Natural killer cell treated with Interleukin-12 subunit alpha and Interleukin-12 subunit beta and Interleukin-15 and Interleukin-18, amount 100 ng/mL, for 72 hours (primary cell): ENCODE results near the gene TTR. TPM values are rescaled to one million over a fixed set of nuclear protein-coding genes. Genes with fewer than 3 reads are reported as not detected.

ENCODE experiments used
- ATAC-seq, 2 donors: fragments of 150-1000 bp; cut with Tn5 transposase in 1 of 2; sonication (Bioruptor Pico), chemical (Tn5 transposase) in 1 of 2; 2 replicates each; pipeline ENCODE4 v1.10.0; 2021
- DNase-seq: peaks from one replicate; pipeline ENCODE4 v3.0.0; 2022; ENCODE audit warnings: low spot score
- H3K27ac Mint-ChIP-seq, 2 donors: 1 replicate in 1 of 2; 2 replicates in 1 of 2; pipeline ENCODE4 v1.8.0; 2022; ENCODE audit warnings: mixed read lengths in 2 of 2, mild to moderate bottlenecking in 1 of 2, moderate library complexity in 1 of 2
- H3K27me3 Mint-ChIP-seq, 2 donors: 1 replicate in 1 of 2; 2 replicates in 1 of 2; pipeline ENCODE4 v1.8.0; 2022; ENCODE audit warnings: mixed read lengths in 2 of 2
- H3K36me3 Mint-ChIP-seq: one replicate; pipeline ENCODE4 v1.8.0; 2022; ENCODE audit warnings: mixed read lengths
- H3K4me1 Mint-ChIP-seq, 2 donors: 1 replicate in 1 of 2; 2 replicates in 1 of 2; pipeline ENCODE4 v1.8.0; 2022; ENCODE audit warnings: low read depth in 2 of 2, mixed read lengths in 2 of 2, mild to moderate bottlenecking in 1 of 2
- H3K4me3 Mint-ChIP-seq: one replicate; pipeline ENCODE4 v1.8.0; 2022; ENCODE audit warnings: mixed read lengths
- H3K9me3 Mint-ChIP-seq: 2 replicates; pipeline ENCODE4 v1.8.0; 2022; ENCODE audit warnings: mixed read lengths
- total RNA-seq, 2 donors: library from RNA; stranded (reverse); gene quantifications; one replicate each; pipeline ENCODE4 v1.2.3, GENCODE V29; 2022

TTR gene
- total RNA-seq, 2 donors from 2014 or later: not detected

DNA sequence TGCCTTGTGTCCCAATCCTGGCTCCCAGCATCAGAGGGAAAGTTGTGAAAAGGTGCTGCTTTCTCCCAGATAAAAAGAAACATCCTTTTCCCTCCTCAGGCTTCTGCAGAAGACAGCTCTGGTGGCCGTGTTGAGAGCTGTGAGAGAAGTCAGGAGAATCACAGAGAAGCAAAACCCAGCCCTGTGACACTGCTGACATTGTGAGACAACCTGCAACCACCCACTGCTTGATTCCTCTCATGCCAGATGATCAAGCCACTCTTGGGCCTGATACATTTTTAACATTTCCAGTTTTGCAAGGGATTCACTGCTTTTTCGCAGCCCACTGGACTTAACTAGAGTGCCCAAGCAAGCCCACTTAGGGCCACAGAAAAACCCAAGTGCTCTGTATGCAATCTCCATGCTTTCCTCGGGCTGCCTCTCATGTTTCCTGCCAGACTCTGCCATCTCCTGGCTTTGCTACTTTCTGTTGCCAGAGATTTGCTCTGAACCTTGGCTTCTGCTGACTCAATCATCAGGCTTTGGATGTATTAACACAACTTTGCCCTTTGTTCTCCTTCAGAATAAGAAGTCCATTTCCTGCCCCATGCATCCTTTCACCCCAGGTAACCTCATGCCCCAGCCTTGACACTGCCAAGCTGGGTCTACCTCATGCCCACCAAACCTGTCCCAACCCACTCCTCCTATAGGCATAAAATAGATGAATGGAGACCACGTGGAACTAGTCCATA, 24.9 kb upstream of the TTR start:
- Mint-ChIP-seq H3K4me1 (no peaks in the 10 kb centered on the region), H3K4me3 (no peak overlapping the region), H3K27ac (no peak overlapping the region), H3K27me3 (peaks cover 3 to 10% of the 10 kb centered on the region in 2 donors), H3K36me3 (no peaks in the 10 kb centered on the region), H3K9me3 (no peaks in the 10 kb centered on the region)
- DNase-seq (no peak), ATAC-seq (no peak)

- DNase-seq (no peak), ATAC-seq (peak in 1 of 2 donors; percentile 20)
These were observed 19.3 kb upstream of the TTR start for GRCh38 chr18:31572368-31572767.

GRCh38 chr18:31573051-31573450, 18.6 kb upstream of the TTR start:
- H3K4me1 Mint-ChIP-seq: no peaks in the 10 kb centered on the region
- H3K27me3 Mint-ChIP-seq: no peaks in the 10 kb centered on the region
- DNase-seq (no peak), ATAC-seq (no peak)
- no peaks in the 10 kb centered on the region for H3K9me3 Mint-ChIP-seq
- H3K4me3 Mint-ChIP-seq: no peak overlapping the region
- no peaks in the 10 kb centered on the region for H3K36me3 Mint-ChIP-seq
- H3K27ac Mint-ChIP-seq: no peak overlapping the region

More at GRCh38 chr18:31572368-31572767, 19.3 kb upstream of the TTR start:
- H3K9me3 Mint-ChIP-seq: no peaks in the 10 kb centered on the region
- no peaks in the 10 kb centered on the region for H3K4me1 Mint-ChIP-seq
- H3K36me3 Mint-ChIP-seq: no peaks in the 10 kb centered on the region
- no peak overlapping the region for H3K27ac Mint-ChIP-seq
- no peaks in the 10 kb centered on the region for H3K27me3 Mint-ChIP-seq
- no peak overlapping the region for H3K4me3 Mint-ChIP-seq

- Mint-ChIP-seq H3K9me3 (no peaks in the 10 kb centered on the region), H3K4me1 (no peaks in the 10 kb centered on the region), H3K4me3 (no peak overlapping the region), H3K27me3 (no peaks in the 10 kb centered on the region), H3K27ac (no peak overlapping the region), H3K36me3 (no peaks in the 10 kb centered on the region)
- no peak for ATAC-seq
- no peak for DNase-seq
These were observed 17.3 kb upstream of the TTR start for GRCh38 chr18:31574359-31574758.

- Mint-ChIP-seq H3K4me3 (no peak overlapping the region), H3K9me3 (no peaks in the 10 kb centered on the region), H3K27ac (no peak overlapping the region), H3K36me3 (no peaks in the 10 kb centered on the region), H3K4me1 (no peaks in the 10 kb centered on the region), H3K27me3 (no peaks in the 10 kb centered on the region)
- ATAC-seq: no peak
- DNase-seq: no peak
These were observed 16.0 kb upstream of the TTR start for GRCh38 chr18:31575515-31576257.

DNA sequence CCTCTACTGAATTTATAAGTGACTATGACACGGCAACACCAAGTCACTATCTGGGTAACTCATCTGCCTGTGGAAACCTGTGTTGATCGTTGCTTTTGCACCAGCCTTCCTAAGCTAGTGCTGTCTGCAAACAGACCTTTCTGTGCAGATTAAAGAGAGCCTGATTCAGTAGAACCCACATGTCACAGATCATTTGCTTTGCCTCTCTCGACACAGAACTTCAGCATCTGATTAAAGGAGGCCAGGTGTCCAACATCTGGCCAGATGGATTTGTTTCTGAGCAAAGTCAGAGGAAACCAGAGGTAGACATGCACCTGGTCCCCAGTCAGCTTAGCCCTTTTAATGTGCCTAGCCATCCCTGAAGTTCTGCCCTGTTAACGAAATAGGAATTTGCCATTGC, 15.0 kb upstream of the TTR start:
- H3K27ac Mint-ChIP-seq: no peak overlapping the region
- H3K27me3 Mint-ChIP-seq: no peaks in the 10 kb centered on the region
- no peaks in the 10 kb centered on the region for H3K36me3 Mint-ChIP-seq
- H3K4me3 Mint-ChIP-seq: no peak overlapping the region
- no peaks in the 10 kb centered on the region for H3K9me3 Mint-ChIP-seq
- no peak for DNase-seq
- no peak for ATAC-seq
- H3K4me1 Mint-ChIP-seq: no peaks in the 10 kb centered on the region

DNA sequence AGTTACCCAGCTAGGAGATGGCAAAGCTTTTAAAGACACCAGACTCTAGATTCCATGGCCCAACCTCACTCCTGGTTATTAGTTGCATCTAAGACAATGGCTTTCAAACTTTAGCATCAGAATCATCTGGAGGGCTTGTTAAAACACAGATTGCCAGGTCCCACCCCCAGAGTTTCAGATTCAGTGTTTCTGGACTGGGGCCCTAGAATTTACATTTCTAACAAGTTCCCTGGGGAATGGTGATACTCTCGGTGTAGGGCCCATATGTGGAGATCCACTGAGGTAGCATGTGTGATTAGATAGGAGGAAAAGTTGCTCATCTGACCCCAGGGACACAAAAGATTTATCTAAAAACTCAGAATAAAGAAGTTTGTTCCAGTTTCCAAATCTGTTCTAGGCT, 14.5 kb upstream of the TTR start:
- Mint-ChIP-seq H3K9me3 (no peaks in the 10 kb centered on the region), H3K27ac (no peak overlapping the region), H3K36me3 (no peaks in the 10 kb centered on the region), H3K27me3 (no peaks in the 10 kb centered on the region), H3K4me1 (no peaks in the 10 kb centered on the region), H3K4me3 (no peak overlapping the region)
- ATAC-seq (no peak), DNase-seq (no peak)

DNA sequence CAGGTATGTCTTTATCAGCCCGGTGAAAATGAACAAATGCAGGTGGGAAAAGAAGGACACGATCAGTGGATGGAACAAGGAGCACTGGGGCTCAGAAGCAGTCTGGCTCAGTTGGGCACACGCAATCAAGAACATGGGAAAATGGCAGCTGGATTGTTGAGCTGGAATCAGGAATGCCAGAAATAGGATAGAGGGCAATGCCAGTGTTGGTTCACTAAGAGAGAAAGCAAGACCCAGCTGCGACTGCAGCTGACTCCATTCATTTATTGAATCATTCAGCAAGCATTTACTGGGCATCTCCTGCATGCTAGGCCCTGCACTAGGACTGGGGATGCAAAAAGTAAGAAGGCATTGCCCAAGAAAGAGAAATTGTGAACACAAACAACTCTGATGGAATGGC, 13.6 kb upstream of the TTR start:
- no peaks in the 10 kb centered on the region for H3K27me3 Mint-ChIP-seq
- no peaks in the 10 kb centered on the region for H3K4me1 Mint-ChIP-seq
- H3K27ac Mint-ChIP-seq: no peak overlapping the region
- no peak for DNase-seq
- ATAC-seq: no peak
- H3K4me3 Mint-ChIP-seq: no peak overlapping the region
- no peaks in the 10 kb centered on the region for H3K9me3 Mint-ChIP-seq
- H3K36me3 Mint-ChIP-seq: no peaks in the 10 kb centered on the region

- DNase-seq (no peak), ATAC-seq (no peak)
- Mint-ChIP-seq H3K27me3 (no peaks in the 10 kb centered on the region), H3K9me3 (no peaks in the 10 kb centered on the region), H3K4me3 (no peak overlapping the region), H3K4me1 (no peaks in the 10 kb centered on the region), H3K36me3 (no peaks in the 10 kb centered on the region), H3K27ac (no peak overlapping the region)
These were observed 12.3 kb upstream of the TTR start for GRCh38 chr18:31579375-31579774.

- no peak for ATAC-seq
- Mint-ChIP-seq H3K36me3 (no peaks in the 10 kb centered on the region), H3K27me3 (no peaks in the 10 kb centered on the region), H3K27ac (no peak overlapping the region), H3K9me3 (no peaks in the 10 kb centered on the region), H3K4me1 (no peaks in the 10 kb centered on the region), H3K4me3 (no peak overlapping the region)
- DNase-seq: no peak
These were observed 10.0 kb upstream of the TTR start for GRCh38 chr18:31581498-31582197.

- no peaks in the 10 kb centered on the region for H3K36me3 Mint-ChIP-seq
- H3K9me3 Mint-ChIP-seq: no peaks in the 10 kb centered on the region
- no peak overlapping the region for H3K27ac Mint-ChIP-seq
- ATAC-seq: no peak
- H3K4me3 Mint-ChIP-seq: no peak overlapping the region
- H3K27me3 Mint-ChIP-seq: no peaks in the 10 kb centered on the region
- no peak for DNase-seq
- no peaks in the 10 kb centered on the region for H3K4me1 Mint-ChIP-seq
These were observed 8.4 kb upstream of the TTR start for GRCh38 chr18:31583185-31583854.

DNA sequence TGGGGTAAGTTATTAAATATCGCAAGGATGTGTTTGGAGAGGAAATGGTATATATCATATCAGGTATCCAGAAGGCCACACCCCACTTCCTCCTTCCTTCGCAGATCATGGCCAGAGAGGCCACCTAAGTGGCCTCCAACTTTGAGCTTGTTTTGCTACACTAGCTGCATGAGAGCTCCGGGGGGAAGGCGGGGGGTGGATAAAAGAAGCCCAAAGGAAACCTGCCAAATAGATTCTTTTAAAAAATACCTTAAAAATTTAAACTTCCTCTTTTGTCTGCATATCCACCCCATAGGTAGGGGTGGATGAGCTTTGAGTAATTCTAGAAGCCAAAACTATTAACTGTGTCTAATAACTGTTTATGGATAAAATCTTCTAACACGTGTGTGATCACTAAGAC, 5.7 kb upstream of the TTR start:
- H3K36me3 Mint-ChIP-seq: no peaks in the 10 kb centered on the region
- DNase-seq (no peak), ATAC-seq (no peak)
- H3K4me1 Mint-ChIP-seq: no peaks in the 10 kb centered on the region
- H3K9me3 Mint-ChIP-seq: no peaks in the 10 kb centered on the region
- H3K27me3 Mint-ChIP-seq: peaks cover 0 to 2% of the 10 kb centered on the region in 2 donors
- H3K4me3 Mint-ChIP-seq: no peak overlapping the region
- H3K27ac Mint-ChIP-seq: no peak overlapping the region

DNA sequence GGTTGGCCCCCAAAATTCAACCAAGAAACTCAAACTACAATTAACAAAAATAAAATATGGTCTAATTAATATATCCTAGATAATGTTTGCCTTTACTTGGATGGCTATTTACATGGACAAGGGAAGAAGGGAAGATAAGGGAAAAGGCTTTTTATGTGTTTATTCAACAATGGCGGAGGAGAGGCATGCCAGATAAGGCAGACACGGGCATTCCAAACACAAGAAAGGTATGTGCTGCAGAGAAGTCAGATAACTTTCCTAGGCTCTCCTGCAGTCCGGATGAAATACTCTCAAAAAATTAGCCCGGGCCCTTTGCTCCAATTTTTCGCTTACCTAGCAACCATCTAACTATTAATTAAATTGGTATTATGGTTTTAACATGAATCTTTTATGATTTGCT, 5.1 kb upstream of the TTR start:
- no peak overlapping the region for H3K27ac Mint-ChIP-seq
- no peaks in the 10 kb centered on the region for H3K36me3 Mint-ChIP-seq
- no peaks in the 10 kb centered on the region for H3K4me1 Mint-ChIP-seq
- no peak for DNase-seq
- peaks cover 0 to 2% of the 10 kb centered on the region in 2 donors for H3K27me3 Mint-ChIP-seq
- no peak for ATAC-seq
- no peak overlapping the region for H3K4me3 Mint-ChIP-seq
- no peaks in the 10 kb centered on the region for H3K9me3 Mint-ChIP-seq

DNA sequence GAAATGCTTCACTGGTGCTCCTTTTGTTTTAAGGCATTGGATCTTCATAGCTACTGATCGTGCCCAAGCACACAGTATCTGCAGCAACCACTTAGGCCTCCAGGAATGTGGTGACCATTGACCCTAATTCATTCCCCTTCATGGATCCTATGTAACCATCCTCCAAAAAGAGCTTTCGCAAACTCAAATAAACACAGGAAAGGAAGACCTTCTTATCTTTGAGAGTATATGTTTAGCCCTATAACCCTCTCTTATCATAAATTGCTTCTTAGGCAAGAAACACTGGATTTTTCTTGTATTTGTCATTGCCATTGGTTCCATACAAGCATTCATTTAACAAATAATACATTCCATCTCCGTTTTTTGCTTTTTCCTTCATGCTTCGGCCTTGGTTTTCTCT, 4.1 kb upstream of the TTR start:
- H3K27ac Mint-ChIP-seq: no peak overlapping the region

More for the DNA sequence above, 4.1 kb upstream of the TTR start:
- no peaks in the 10 kb centered on the region for H3K36me3 Mint-ChIP-seq
- H3K27me3 Mint-ChIP-seq: peaks cover 0 to 2% of the 10 kb centered on the region in 2 donors
- no peak overlapping the region for H3K4me3 Mint-ChIP-seq
- DNase-seq (no peak), ATAC-seq (no peak)
- H3K4me1 Mint-ChIP-seq: no peaks in the 10 kb centered on the region
- no peaks in the 10 kb centered on the region for H3K9me3 Mint-ChIP-seq
